Thoracic aorta (tissue), 2 donors: Measurements from ENCODE around the gene PRRT1B. TPM values are rescaled to one million over a fixed set of nuclear protein-coding genes. Genes with fewer than 3 reads are reported as not detected.

Source experiments
- ATAC-seq: fragments of 150-250 bp; one replicate; pipeline ENCODE4 v1.8.0; 2017; ENCODE audit warnings: low read depth; ENCODE audit not compliant: insufficient number of reproducible peaks, low FRiP score
- DNase-seq: peaks from one replicate; pipeline ENCODE4 v3.0.0-alpha.2; 2020; ENCODE audit warnings: low spot score
- H3K27ac ChIP-seq, 2 donors: fragments of 200-600 bp; sonication (generic); 1 replicate in 1 of 2; 2 replicates in 1 of 2; pipeline ENCODE4 v1.5.1; 2016; ENCODE audit warnings: mild to moderate bottlenecking in 2 of 2, moderate library complexity in 2 of 2
- H3K27me3 ChIP-seq: fragments of 200-600 bp; sonication (generic); replicated peaks from 2 replicates; pipeline ENCODE4 v1.6.0; 2016; ENCODE audit warnings: mild to moderate bottlenecking; ENCODE audit not compliant: insufficient read depth
- H3K36me3 ChIP-seq: fragments of 200-600 bp; sonication (generic); one replicate; pipeline ENCODE4 v1.5.1; 2016
- H3K4me1 ChIP-seq, 2 donors: fragments of 200-600 bp; sonication (generic); 1 replicate in 1 of 2; 2 replicates in 1 of 2; pipeline versions ENCODE4 v1.5.1 to v1.6.0; 2016; ENCODE audit warnings: low read depth in 2 of 2, mild to moderate bottlenecking in 1 of 2; ENCODE audit not compliant: control insufficient read depth in 1 of 2
- H3K4me3 ChIP-seq: fragments of 200-600 bp; sonication (generic); 2 replicates; pipeline ENCODE4 v1.5.1; 2016; ENCODE audit warnings: mild to moderate bottlenecking
- H3K9me3 ChIP-seq: fragments of 200-600 bp; sonication (generic); 2 replicates; pipeline ENCODE4 v1.5.1; 2016
- total RNA-seq, 2 donors: library from RNA; depleted of rRNA; stranded (reverse); fragments of >200 nt; gene quantifications; one replicate each; pipeline versions ENCODE4 v1.1.0 to v1.2.3, GENCODE V29; 2016
- TF ChIP-seq, protein P1 (sequence below): fragments of 200-600 bp; sonication (generic); IDR thresholded peaks from one replicate; pipeline ENCODE4 v1.5.1; 2019; ENCODE audit warnings: antibody characterized with exemption

PRRT1B gene
- total RNA-seq, 2 donors from 2014 or later: not detected

DNA sequence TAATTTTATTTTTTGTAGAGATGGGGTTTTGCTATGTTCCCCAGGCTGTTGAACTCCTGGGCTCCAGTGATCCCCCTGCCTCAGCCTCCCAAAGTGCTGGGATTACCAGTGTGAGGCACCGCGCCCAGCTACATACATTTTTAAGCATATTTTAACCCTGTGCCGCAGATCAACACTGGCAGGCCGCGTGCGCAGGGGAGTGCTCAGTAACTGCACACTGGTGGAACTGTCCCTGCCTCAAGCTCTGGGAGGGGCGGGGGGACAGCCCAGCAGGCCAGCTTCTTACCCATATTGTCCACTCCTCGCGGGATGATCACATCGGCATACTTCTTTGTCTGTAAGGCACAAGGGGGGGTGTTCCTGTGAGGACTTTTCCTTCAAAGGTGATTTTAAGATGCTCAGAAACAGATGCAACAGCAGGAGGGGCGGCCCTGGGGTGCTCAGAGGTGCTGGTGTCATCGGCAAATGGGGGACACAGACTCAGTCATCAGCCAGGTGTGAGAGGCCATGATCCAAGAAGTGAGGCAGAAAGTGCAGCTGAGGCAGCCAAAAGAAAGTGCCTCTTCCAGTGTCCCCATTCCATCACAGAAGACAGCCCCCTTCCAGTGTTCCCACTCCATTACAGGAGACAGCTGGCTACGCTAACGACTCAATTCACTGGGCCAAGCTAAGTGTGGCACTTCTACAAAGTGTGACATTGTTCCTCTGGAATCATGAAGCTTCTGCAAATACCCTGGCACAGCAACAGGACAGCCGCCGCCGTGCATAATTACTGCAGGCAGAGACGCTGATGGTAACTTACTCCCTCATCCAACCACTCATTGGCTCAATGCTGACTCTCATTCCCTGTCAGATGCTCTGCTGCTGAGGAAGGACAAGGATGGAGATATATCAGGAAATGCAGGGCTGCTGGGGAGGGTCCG is 19.4 kb upstream of the PRRT1B start:
- Histone ChIP-seq H3K4me3 (no peak overlapping the region), H3K27me3 (no peaks in the 10 kb centered on the region), H3K4me1 (peaks cover 9 to 11% of the 10 kb centered on the region in 2 donors), H3K36me3 (peaks cover 53% of the 10 kb centered on the region), H3K9me3 (no peaks in the 10 kb centered on the region), H3K27ac (no peak overlapping the region)
- DNase-seq (no peak), ATAC-seq (no peak)
- TF ChIP-seq, protein P1, sequence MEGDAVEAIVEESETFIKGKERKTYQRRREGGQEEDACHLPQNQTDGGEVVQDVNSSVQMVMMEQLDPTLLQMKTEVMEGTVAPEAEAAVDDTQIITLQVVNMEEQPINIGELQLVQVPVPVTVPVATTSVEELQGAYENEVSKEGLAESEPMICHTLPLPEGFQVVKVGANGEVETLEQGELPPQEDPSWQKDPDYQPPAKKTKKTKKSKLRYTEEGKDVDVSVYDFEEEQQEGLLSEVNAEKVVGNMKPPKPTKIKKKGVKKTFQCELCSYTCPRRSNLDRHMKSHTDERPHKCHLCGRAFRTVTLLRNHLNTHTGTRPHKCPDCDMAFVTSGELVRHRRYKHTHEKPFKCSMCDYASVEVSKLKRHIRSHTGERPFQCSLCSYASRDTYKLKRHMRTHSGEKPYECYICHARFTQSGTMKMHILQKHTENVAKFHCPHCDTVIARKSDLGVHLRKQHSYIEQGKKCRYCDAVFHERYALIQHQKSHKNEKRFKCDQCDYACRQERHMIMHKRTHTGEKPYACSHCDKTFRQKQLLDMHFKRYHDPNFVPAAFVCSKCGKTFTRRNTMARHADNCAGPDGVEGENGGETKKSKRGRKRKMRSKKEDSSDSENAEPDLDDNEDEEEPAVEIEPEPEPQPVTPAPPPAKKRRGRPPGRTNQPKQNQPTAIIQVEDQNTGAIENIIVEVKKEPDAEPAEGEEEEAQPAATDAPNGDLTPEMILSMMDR: no peak

DNA sequence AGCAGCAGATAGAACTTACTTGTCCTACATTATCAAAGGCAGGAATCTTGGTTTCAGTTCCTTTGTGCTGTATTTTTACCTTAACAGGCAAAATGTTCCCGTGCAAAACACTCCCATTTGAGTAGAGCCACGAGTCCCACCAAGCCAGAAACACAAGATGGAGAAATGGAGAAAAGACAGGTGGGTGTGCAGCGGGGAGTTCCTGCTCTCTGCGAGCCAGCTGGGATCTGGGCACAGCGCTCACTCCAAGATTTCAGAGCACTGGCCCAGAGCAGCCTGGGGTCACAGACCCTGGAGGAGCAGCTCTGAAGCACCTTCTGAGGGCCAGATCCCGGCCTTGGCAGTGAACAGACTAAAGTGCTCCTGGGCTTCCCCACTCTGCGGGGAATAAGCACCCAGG is 17.1 kb upstream of the PRRT1B start:
- H3K4me1 ChIP-seq: peaks cover 11% of the 10 kb centered on the region in 2 donors
- peaks cover 45% of the 10 kb centered on the region for H3K36me3 ChIP-seq
- no peaks in the 10 kb centered on the region for H3K27me3 ChIP-seq
- DNase-seq (no peak), ATAC-seq (no peak)
- H3K4me3 ChIP-seq: no peak overlapping the region
- no peak overlapping the region for H3K27ac ChIP-seq
- no peaks in the 10 kb centered on the region for H3K9me3 ChIP-seq
- TF ChIP-seq, protein P1: no peak

DNA sequence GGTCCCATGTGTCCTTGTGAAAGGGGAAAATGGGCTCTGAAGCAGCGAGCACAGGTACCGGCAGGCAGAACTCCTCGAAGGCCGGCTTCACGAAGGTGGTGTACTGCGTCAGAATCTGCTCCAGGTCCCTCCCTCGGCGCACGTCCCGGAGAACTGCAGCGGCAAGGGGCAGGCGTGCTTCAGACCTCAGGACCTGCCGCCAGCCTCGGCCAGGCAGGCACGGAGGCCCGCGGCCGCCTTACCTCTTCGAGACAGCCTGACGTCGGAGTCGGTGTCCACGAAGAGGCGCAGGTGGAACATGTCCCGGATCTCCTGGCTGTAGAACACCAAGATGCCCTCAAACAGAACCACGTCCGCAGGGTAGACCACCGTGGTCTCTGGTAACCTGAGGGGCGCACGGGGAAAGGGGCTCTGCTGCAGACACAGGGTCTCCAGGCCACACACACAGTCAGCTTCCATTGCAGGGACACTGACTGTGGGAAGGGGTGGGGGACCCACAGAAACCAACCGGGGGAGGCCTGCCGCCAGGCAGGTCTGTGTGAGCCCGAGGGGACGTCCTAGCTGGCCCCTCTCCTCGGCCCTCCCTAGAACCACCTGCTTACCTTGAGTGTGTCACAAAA is 16.3 kb upstream of the PRRT1B start:
- H3K36me3 ChIP-seq: peaks cover 45% of the 10 kb centered on the region
- H3K4me3 ChIP-seq: no peak overlapping the region
- no peaks in the 10 kb centered on the region for H3K27me3 ChIP-seq
- H3K4me1 ChIP-seq: peaks cover 11% of the 10 kb centered on the region in 2 donors
- H3K9me3 ChIP-seq: no peaks in the 10 kb centered on the region
- DNase-seq: no peak
- no peak for ATAC-seq
- H3K27ac ChIP-seq: no peak overlapping the region
- TF ChIP-seq, protein P1: no peak

DNA sequence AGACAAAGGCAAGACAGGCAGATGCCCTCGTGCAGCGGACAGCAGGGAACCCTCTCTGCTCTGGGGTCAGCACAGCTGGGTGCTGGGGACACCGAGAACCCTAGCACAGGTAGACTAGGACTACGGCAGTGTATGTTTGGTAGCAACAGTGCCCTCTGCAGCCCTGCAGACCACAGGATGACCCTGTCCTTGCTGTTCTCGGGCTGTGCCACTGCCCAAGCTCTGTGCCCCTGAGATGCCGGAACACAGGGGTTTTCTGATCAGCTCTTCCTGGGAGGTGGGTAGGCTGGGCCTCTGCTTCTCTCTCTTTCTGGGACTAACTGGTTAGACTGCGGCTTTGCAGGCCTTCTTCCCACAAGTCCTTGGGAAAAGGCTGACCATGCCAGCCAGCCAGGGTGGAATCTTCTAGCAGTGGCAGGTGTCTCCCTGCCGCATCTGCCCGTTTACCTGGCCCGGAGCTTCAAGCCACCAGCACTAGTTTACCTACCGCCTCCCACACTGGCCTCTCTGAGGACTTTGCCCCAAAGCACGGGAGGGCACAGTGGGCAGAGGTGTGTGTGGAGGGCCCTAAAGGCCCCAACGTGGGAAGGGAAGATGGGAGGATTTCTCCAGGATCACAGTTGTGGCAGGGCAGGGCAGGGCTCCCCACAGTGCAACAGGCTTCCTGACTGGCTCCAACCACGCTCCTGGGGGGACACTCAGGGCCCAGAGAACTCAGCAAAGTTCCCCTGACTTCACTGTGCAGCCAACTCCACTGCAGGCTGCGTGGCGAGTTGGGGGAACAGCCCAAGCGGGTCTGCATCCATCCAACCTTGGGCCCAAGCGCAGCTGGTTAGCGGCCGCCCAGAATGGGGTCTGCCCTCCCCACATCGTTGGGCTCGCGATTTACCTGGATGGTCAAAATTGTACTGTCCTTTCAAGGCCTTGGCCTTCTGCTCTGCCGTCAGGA is 15.5 kb upstream of the PRRT1B start:
- peaks cover 39% of the 10 kb centered on the region for H3K36me3 ChIP-seq
- DNase-seq: no peak
- H3K4me1 ChIP-seq: peaks cover 11% of the 10 kb centered on the region in 2 donors
- no peaks in the 10 kb centered on the region for H3K27me3 ChIP-seq
- H3K4me3 ChIP-seq: peak overlapping the region; percentile 99
- no peaks in the 10 kb centered on the region for H3K9me3 ChIP-seq
- TF ChIP-seq, protein P1: no peak
- peak overlapping the region; percentile 56 to 60 for H3K27ac ChIP-seq
- no peak for ATAC-seq
